ENCODE data around the gene TRA2B.

TRA2B gene

GRCh38 chr3:185881926-185882325 is 55.9 kb downstream of the TRA2B start:
- H3K9me3 ChIP-seq (ENCODE audit: control extremely low read depth in 1 of 5, control insufficient read depth in 4 of 5, insufficient read depth in 2 of 5, low read depth in 1 of 5, low read length in 4 of 5) = no peaks in the 10 kb centered on the region
- POLR2A ChIA-PET = no interaction called here
- no peaks in the 10 kb centered on the region for H3K36me3 ChIP-seq (ENCODE audit: control insufficient read depth in 4 of 4, insufficient read depth in 4 of 4, low read length in 3 of 4)
- no peak for DNase-seq
- WGBS (ENCODE audit: insufficient coverage) = 98% methylated on average over 4 of the region's 4 CpGs
- H3K27me3 ChIP-seq (replicated peaks in 2 of 5; ENCODE audit: control insufficient read depth in 4 of 5, insufficient read depth in 5 of 5, low read length in 4 of 5) = no peaks in the 10 kb centered on the region
- no peaks in the 10 kb centered on the region for H3K4me1 ChIP-seq (ENCODE audit: control extremely low read depth in 1 of 4, control insufficient read depth in 4 of 4, insufficient read depth in 4 of 4, low read length in 3 of 4)
- CTCF ChIA-PET = no interaction called here
- no peak overlapping the region for H3K27ac ChIP-seq (ENCODE audit: insufficient read depth in 1 of 2, low read depth in 1 of 2, low read length in 2 of 2, poor library complexity in 1 of 2, severe bottlenecking in 2 of 2)
- no peak overlapping the region for H3K4me3 ChIP-seq (ENCODE audit: control insufficient read depth in 1 of 7, extremely low read depth in 1 of 7, insufficient read depth in 4 of 7, low read depth in 2 of 7, low read length in 6 of 7)

GRCh38 chr3:185880600-185880999 is 57.2 kb downstream of the TRA2B start:
- DNase-seq = no peak
- CTCF ChIA-PET = interaction anchor here (0.8 to 1.1 kb wide), 3 partner anchors 16 to 63 kb away, joined by 3 to 4 read pairs (median 3); no protein-coding TSS in a partner anchor
- POLR2A ChIA-PET = no interaction called here

DNA sequence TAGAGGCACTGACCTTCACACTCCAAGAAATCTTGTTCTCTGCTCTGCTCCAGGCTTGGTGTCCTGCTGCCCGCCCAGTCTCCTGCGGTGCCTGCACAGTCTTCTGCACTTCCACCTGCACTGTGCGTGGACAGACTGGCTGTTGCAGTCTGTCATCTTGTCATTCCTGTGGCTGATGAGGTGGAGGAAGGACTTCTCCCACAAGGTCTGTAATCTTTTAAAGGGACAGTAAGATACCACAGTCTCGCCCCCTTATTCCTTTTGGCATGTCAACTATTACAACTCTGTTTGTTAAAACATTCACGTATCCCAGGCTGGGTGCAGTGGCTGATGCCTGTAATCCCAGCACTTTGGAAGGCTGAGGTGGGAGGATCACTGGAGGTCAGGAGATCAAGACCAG is 58.9 kb downstream of the TRA2B start:
- DNase-seq = no peak

More at GRCh38 chr3:185880600-185880999, 57.2 kb downstream of the TRA2B start:
- no peak overlapping the region for H3K4me3 ChIP-seq (ENCODE audit: control insufficient read depth in 1 of 7, extremely low read depth in 1 of 7, insufficient read depth in 4 of 7, low read depth in 2 of 7, low read length in 6 of 7)
- H3K4me1 ChIP-seq (ENCODE audit: control extremely low read depth in 1 of 4, control insufficient read depth in 4 of 4, insufficient read depth in 4 of 4, low read length in 3 of 4) = no peaks in the 10 kb centered on the region
- H3K9me3 ChIP-seq (ENCODE audit: control extremely low read depth in 1 of 5, control insufficient read depth in 4 of 5, insufficient read depth in 2 of 5, low read depth in 1 of 5, low read length in 4 of 5) = no peaks in the 10 kb centered on the region
- no peak overlapping the region for H3K27ac ChIP-seq (ENCODE audit: insufficient read depth in 1 of 2, low read depth in 1 of 2, low read length in 2 of 2, poor library complexity in 1 of 2, severe bottlenecking in 2 of 2)
- no peaks in the 10 kb centered on the region for H3K27me3 ChIP-seq (replicated peaks in 2 of 5; ENCODE audit: control insufficient read depth in 4 of 5, insufficient read depth in 5 of 5, low read length in 4 of 5)
- WGBS (ENCODE audit: insufficient coverage) = 100% methylated on average over 6 of the region's 7 CpGs
- H3K36me3 ChIP-seq (ENCODE audit: control insufficient read depth in 4 of 4, insufficient read depth in 4 of 4, low read length in 3 of 4) = no peaks in the 10 kb centered on the region

DNA sequence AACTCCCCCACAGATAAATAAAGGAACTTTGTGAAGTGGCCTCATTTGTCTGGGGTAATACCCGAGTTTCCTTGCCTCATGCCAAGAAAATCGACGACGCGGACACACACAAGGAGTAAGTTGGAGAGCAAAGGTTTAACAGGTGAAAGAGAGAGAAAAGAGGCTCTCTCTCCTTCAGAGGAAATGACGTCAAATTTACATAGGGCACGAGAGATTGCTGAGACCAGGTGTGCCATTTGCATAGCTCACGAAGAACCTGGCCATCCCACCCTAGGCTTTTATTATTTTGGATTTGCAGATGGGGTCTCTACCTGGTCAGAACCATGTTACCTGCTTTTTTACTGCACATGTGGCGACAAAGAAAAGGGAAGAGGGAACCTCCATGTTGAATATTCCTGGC is 63.7 kb downstream of the TRA2B start:
- ChIA-PET CTCF (interaction anchor here (1.5 kb wide), 1 partner anchor 9 kb away, joined by 3 read pairs; no protein-coding TSS in a partner anchor), POLR2A (interaction anchor here (0.7 kb wide), 1 partner anchor 53 kb away, joined by 3 read pairs; no protein-coding TSS in a partner anchor)
- Histone ChIP-seq H3K4me3 (ENCODE audit: control insufficient read depth in 1 of 7, extremely low read depth in 1 of 7, insufficient read depth in 4 of 7, low read depth in 2 of 7, low read length in 6 of 7) (no peak overlapping the region), H3K36me3 (ENCODE audit: control insufficient read depth in 4 of 4, insufficient read depth in 4 of 4, low read length in 3 of 4) (no peaks in the 10 kb centered on the region), H3K9me3 (ENCODE audit: control extremely low read depth in 1 of 5, control insufficient read depth in 4 of 5, insufficient read depth in 2 of 5, low read depth in 1 of 5, low read length in 4 of 5) (no peaks in the 10 kb centered on the region), H3K4me1 (ENCODE audit: control extremely low read depth in 1 of 4, control insufficient read depth in 4 of 4, insufficient read depth in 4 of 4, low read length in 3 of 4) (no peaks in the 10 kb centered on the region), H3K27me3 (replicated peaks in 2 of 5; ENCODE audit: control insufficient read depth in 4 of 5, insufficient read depth in 5 of 5, low read length in 4 of 5) (no peaks in the 10 kb centered on the region), H3K27ac (ENCODE audit: insufficient read depth in 1 of 2, low read depth in 1 of 2, low read length in 2 of 2, poor library complexity in 1 of 2, severe bottlenecking in 2 of 2) (no peak overlapping the region)
- 86% methylated on average over 8 of the region's 9 CpGs for WGBS (ENCODE audit: insufficient coverage)
- DNase-seq = no peak

More for the DNA sequence above, 58.9 kb downstream of the TRA2B start:
- ChIA-PET CTCF (no interaction called here), POLR2A (no interaction called here)
- H3K36me3 ChIP-seq (ENCODE audit: control insufficient read depth in 4 of 4, insufficient read depth in 4 of 4, low read length in 3 of 4) = no peaks in the 10 kb centered on the region
- H3K27ac ChIP-seq (ENCODE audit: insufficient read depth in 1 of 2, low read depth in 1 of 2, low read length in 2 of 2, poor library complexity in 1 of 2, severe bottlenecking in 2 of 2) = no peak overlapping the region
- H3K4me3 ChIP-seq (ENCODE audit: control insufficient read depth in 1 of 7, extremely low read depth in 1 of 7, insufficient read depth in 4 of 7, low read depth in 2 of 7, low read length in 6 of 7) = no peak overlapping the region
- no peaks in the 10 kb centered on the region for H3K27me3 ChIP-seq (replicated peaks in 2 of 5; ENCODE audit: control insufficient read depth in 4 of 5, insufficient read depth in 5 of 5, low read length in 4 of 5)
- H3K9me3 ChIP-seq (ENCODE audit: control extremely low read depth in 1 of 5, control insufficient read depth in 4 of 5, insufficient read depth in 2 of 5, low read depth in 1 of 5, low read length in 4 of 5) = no peaks in the 10 kb centered on the region
- WGBS (ENCODE audit: insufficient coverage) = 81% methylated on average over 3 of the region's 5 CpGs
- H3K4me1 ChIP-seq (ENCODE audit: control extremely low read depth in 1 of 4, control insufficient read depth in 4 of 4, insufficient read depth in 4 of 4, low read length in 3 of 4) = no peaks in the 10 kb centered on the region

GRCh38 chr3:185867650-185868049 is 70.2 kb downstream of the TRA2B start:
- Histone ChIP-seq H3K27me3 (replicated peaks in 2 of 5; ENCODE audit: control insufficient read depth in 4 of 5, insufficient read depth in 5 of 5, low read length in 4 of 5) (peaks cover 0 to 2% (median 0%) of the 10 kb centered on the region in 5 experiments), H3K9me3 (ENCODE audit: control extremely low read depth in 1 of 5, control insufficient read depth in 4 of 5, insufficient read depth in 2 of 5, low read depth in 1 of 5, low read length in 4 of 5) (no peaks in the 10 kb centered on the region), H3K4me3 (ENCODE audit: control insufficient read depth in 1 of 7, extremely low read depth in 1 of 7, insufficient read depth in 4 of 7, low read depth in 2 of 7, low read length in 6 of 7) (no peak overlapping the region), H3K4me1 (ENCODE audit: control extremely low read depth in 1 of 4, control insufficient read depth in 4 of 4, insufficient read depth in 4 of 4, low read length in 3 of 4) (no peaks in the 10 kb centered on the region), H3K27ac (ENCODE audit: insufficient read depth in 1 of 2, low read depth in 1 of 2, low read length in 2 of 2, poor library complexity in 1 of 2, severe bottlenecking in 2 of 2) (no peak overlapping the region), H3K36me3 (ENCODE audit: control insufficient read depth in 4 of 4, insufficient read depth in 4 of 4, low read length in 3 of 4) (no peaks in the 10 kb centered on the region)
- CTCF ChIA-PET = interaction anchor here (1.5 kb wide), 1 partner anchor 12 kb away, joined by 3 read pairs; no protein-coding TSS in a partner anchor
- DNase-seq = no peak
- POLR2A ChIA-PET = no interaction called here
- WGBS (ENCODE audit: insufficient coverage) = no CpG with 5 or more reads among the region's 2 CpGs

DNA sequence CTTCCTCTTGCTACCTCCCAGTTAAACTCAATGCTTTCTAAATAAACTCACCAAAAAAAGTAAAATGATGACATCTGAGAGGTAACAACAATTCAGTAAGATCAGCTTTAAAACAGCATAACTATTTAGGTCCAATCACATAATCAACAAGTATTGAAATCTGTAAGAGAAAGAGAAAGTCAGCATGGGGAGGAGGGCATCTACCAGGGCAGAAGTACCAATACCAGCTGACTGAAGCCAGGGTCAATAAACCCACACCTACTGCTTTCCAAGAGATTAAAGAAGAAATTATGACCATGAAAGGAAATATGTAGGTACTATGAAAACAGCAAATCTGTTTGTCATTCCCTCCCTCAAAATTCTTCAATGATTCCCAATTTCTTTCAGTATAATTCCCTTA is 70.8 kb downstream of the TRA2B start:
- Histone ChIP-seq H3K36me3 (ENCODE audit: control insufficient read depth in 4 of 4, insufficient read depth in 4 of 4, low read length in 3 of 4) (no peaks in the 10 kb centered on the region), H3K27ac (ENCODE audit: insufficient read depth in 1 of 2, low read depth in 1 of 2, low read length in 2 of 2, poor library complexity in 1 of 2, severe bottlenecking in 2 of 2) (no peak overlapping the region), H3K4me1 (ENCODE audit: control extremely low read depth in 1 of 4, control insufficient read depth in 4 of 4, insufficient read depth in 4 of 4, low read length in 3 of 4) (no peaks in the 10 kb centered on the region), H3K27me3 (replicated peaks in 2 of 5; ENCODE audit: control insufficient read depth in 4 of 5, insufficient read depth in 5 of 5, low read length in 4 of 5) (peaks cover 0 to 2% (median 0%) of the 10 kb centered on the region in 5 experiments), H3K9me3 (ENCODE audit: control extremely low read depth in 1 of 5, control insufficient read depth in 4 of 5, insufficient read depth in 2 of 5, low read depth in 1 of 5, low read length in 4 of 5) (no peaks in the 10 kb centered on the region), H3K4me3 (ENCODE audit: control insufficient read depth in 1 of 7, extremely low read depth in 1 of 7, insufficient read depth in 4 of 7, low read depth in 2 of 7, low read length in 6 of 7) (no peak overlapping the region)
- no peak for DNase-seq
- CTCF ChIA-PET = interaction anchor here (1.5 kb wide), 1 partner anchor 11 kb away, joined by 3 read pairs; no protein-coding TSS in a partner anchor
- POLR2A ChIA-PET = no interaction called here

DNA sequence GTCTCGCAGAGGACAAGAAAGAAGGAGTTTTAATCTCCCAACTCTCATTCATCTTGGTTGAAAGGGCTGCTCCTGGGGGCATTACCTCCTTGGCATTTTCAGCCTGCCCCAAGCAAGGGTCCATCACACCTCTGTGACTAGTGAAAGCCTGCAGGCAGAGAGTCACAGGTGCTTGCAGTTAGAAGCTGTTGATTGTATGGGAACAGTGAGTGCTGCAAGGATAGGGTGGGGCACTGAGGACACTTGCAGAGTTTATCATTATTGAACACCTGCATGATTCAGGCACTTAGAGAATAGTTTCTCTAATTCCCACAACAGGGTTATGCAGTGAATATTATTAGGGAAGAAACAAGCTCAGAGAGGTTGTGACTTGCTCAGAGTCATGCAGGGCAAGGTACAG is 71.3 kb downstream of the TRA2B start:
- ChIA-PET CTCF (interaction anchor here (1.5 kb wide), 1 partner anchor 11 kb away, joined by 3 read pairs; no protein-coding TSS in a partner anchor), POLR2A (no interaction called here)
- H3K9me3 ChIP-seq (ENCODE audit: control extremely low read depth in 1 of 5, control insufficient read depth in 4 of 5, insufficient read depth in 2 of 5, low read depth in 1 of 5, low read length in 4 of 5) = no peaks in the 10 kb centered on the region
- H3K4me3 ChIP-seq (ENCODE audit: control insufficient read depth in 1 of 7, extremely low read depth in 1 of 7, insufficient read depth in 4 of 7, low read depth in 2 of 7, low read length in 6 of 7) = no peak overlapping the region
- no peak for DNase-seq
- H3K27ac ChIP-seq (ENCODE audit: insufficient read depth in 1 of 2, low read depth in 1 of 2, low read length in 2 of 2, poor library complexity in 1 of 2, severe bottlenecking in 2 of 2) = no peak overlapping the region
- no peaks in the 10 kb centered on the region for H3K36me3 ChIP-seq (ENCODE audit: control insufficient read depth in 4 of 4, insufficient read depth in 4 of 4, low read length in 3 of 4)
- WGBS (ENCODE audit: insufficient coverage) = 100% methylated on average over 1 of the region's 1 CpG
- no peaks in the 10 kb centered on the region for H3K4me1 ChIP-seq (ENCODE audit: control extremely low read depth in 1 of 4, control insufficient read depth in 4 of 4, insufficient read depth in 4 of 4, low read length in 3 of 4)
- peaks cover 0 to 2% (median 0%) of the 10 kb centered on the region in 5 experiments for H3K27me3 ChIP-seq (replicated peaks in 2 of 5; ENCODE audit: control insufficient read depth in 4 of 5, insufficient read depth in 5 of 5, low read length in 4 of 5)
